Transverse colon (tissue), 4 donors: Measurements from ENCODE around the gene SCAF1.

ENCODE experiments used
- POLR2A ChIP-seq: fragments of 450-650 bp; IDR thresholded peaks from one replicate; pipeline ENCODE4 v1.6.1; 2016; ENCODE audit warnings: antibody characterized with exemption, mild to moderate bottlenecking, moderate library complexity
- POLR2AphosphoS5 ChIP-seq, 3 donors: sonication (generic); formaldehyde crosslinking; IDR thresholded peaks; one replicate each; pipeline ENCODE4 v1.6.1; 2016; ENCODE audit warnings: antibody characterized with exemption in 3 of 3
- TF ChIP-seq, protein P1 (sequence below), 5 experiments: fragments of 200-600 bp in 3 of 5; fragments of 450-650 bp in 2 of 5; sonication (generic) in 3 of 5; IDR thresholded peaks; 1 replicate in 2 of 5; 2 replicates in 3 of 5; pipeline ENCODE4 v1.5.1; 2016 to 2017; ENCODE audit warnings: antibody characterized with exemption in 5 of 5, inconsistent platforms in 3 of 5, mild to moderate bottlenecking in 2 of 5, moderate library complexity in 1 of 5

- TF ChIP-seq POLR2A (no peak), POLR2AphosphoS5 (IDR thresholded peaks at IDR 0.05) (no peak)
- TF ChIP-seq, protein P1, sequence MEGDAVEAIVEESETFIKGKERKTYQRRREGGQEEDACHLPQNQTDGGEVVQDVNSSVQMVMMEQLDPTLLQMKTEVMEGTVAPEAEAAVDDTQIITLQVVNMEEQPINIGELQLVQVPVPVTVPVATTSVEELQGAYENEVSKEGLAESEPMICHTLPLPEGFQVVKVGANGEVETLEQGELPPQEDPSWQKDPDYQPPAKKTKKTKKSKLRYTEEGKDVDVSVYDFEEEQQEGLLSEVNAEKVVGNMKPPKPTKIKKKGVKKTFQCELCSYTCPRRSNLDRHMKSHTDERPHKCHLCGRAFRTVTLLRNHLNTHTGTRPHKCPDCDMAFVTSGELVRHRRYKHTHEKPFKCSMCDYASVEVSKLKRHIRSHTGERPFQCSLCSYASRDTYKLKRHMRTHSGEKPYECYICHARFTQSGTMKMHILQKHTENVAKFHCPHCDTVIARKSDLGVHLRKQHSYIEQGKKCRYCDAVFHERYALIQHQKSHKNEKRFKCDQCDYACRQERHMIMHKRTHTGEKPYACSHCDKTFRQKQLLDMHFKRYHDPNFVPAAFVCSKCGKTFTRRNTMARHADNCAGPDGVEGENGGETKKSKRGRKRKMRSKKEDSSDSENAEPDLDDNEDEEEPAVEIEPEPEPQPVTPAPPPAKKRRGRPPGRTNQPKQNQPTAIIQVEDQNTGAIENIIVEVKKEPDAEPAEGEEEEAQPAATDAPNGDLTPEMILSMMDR (IDR thresholded peaks at IDR 0.05): no peak
Measured at GRCh38 chr19:49596954-49597702, 44.9 kb upstream of the SCAF1 start.
